Activated CD4-positive, alpha-beta T cell treated with anti-CD3 and anti-CD28 coated beads, Interleukin-10, Interleukin-2, amounts not matched to agents 100 ng/mL and 50 ng/mL, durations not matched to agents 16 hours and 8 hours (primary cell): ENCODE data around the gene COLQ.
A peak's percentile ranks its signal among the peaks of the same experiment; 100 is the strongest.
"Not testable (repeated sequence)": the region's sequence is repeated elsewhere in the genome, so short reads cannot be mapped to it uniquely, and the experiment has no call there.

ENCODE experiments used
- DNase-seq: peaks from one replicate; pipeline ENCODE4 v3.0.0-alpha.2; 2020

COLQ gene

GRCh38 chr3:15452961-15453360 lies 68.5 kb downstream of the COLQ start:
- no peak for DNase-seq

- DNase-seq = no peak
These were observed 69.3 kb downstream of the COLQ start for GRCh38 chr3:15452156-15452555.

GRCh38 chr3:15451216-15452113 lies 70.0 kb downstream of the COLQ start:
- DNase-seq = no peak

- no peak for DNase-seq
These were observed 70.9 kb downstream of the COLQ start for GRCh38 chr3:15450438-15451215.

GRCh38 chr3:15449489-15450224 lies 71.8 kb downstream of the COLQ start:
- DNase-seq = no peak

GRCh38 chr3:15443826-15444524 lies 77.5 kb downstream of the COLQ start:
- no peak for DNase-seq

- DNase-seq = peak; percentile 19
These were observed 80.6 kb downstream of the COLQ start for GRCh38 chr3:15440891-15441290.

GRCh38 chr3:15439476-15439875 lies 82.0 kb downstream of the COLQ start:
- DNase-seq = no peak

- DNase-seq = no peak
These were observed 82.5 kb downstream of the COLQ start for GRCh38 chr3:15438983-15439382.

- DNase-seq = no peak
These were observed 85.3 kb downstream of the COLQ start for GRCh38 chr3:15436246-15436645.

- DNase-seq = no peak
These were observed 86.8 kb downstream of the COLQ start for GRCh38 chr3:15434756-15435155.

GRCh38 chr3:15433531-15433930 lies 88.0 kb downstream of the COLQ start:
- DNase-seq = no peak

- DNase-seq = no peak
These were observed 90.2 kb downstream of the COLQ start for GRCh38 chr3:15431256-15431837.

- no peak for DNase-seq
These were observed 90.9 kb downstream of the COLQ start for GRCh38 chr3:15430624-15431023.

- no peak for DNase-seq
These were observed 92.4 kb downstream of the COLQ start for GRCh38 chr3:15429080-15429479.

GRCh38 chr3:15428539-15428938 lies 93.0 kb downstream of the COLQ start:
- peak; percentile 52 for DNase-seq

GRCh38 chr3:15427981-15428380 lies 93.5 kb downstream of the COLQ start:
- DNase-seq = no peak

- DNase-seq = peak; percentile 88
These were observed 94.2 kb downstream of the COLQ start, which contains the start of the genes EAF1 and METTL6 for GRCh38 chr3:15427182-15427880. Gene EAF1 (plus strand): TSS chr3:15427598. CDS start chr3:15427780, 182 bp downstream. Gene METTL6 (minus strand): TSS chr3:15427544. CDS start chr3:15426511, 1,033 bp downstream.

GRCh38 chr3:15426579-15427118 lies 94.9 kb downstream of the COLQ start:
- no peak for DNase-seq

GRCh38 chr3:15420871-15421270 lies 100.6 kb downstream of the COLQ start:
- DNase-seq = no peak

GRCh38 chr3:15410966-15411365 lies 110.5 kb downstream of the COLQ start:
- DNase-seq = not testable (repeated sequence)
